Stimulated activated CD8-positive, alpha-beta memory T cell treated with anti-CD3 and anti-CD28 coated beads, Interleukin-15, amount 100 ng/mL, for 1 hour (primary cell): Measurements from ENCODE around the gene DAD1.
"Not testable (repeated sequence)": the region's sequence is repeated elsewhere in the genome, so short reads cannot be mapped to it uniquely, and the experiment has no call there.

Experiments
- DNase-seq: peaks from one replicate; pipeline ENCODE4 v3.0.0-alpha.2; 2020; ENCODE audit warnings: low read depth

Gene DAD1

GRCh38 chr14:22552001-22552826 is 36.8 kb downstream of the DAD1 start:
- no peak for DNase-seq

- DNase-seq = no peak
These were observed 37.4 kb downstream of the DAD1 start for GRCh38 chr14:22551605-22551997.

- no peak for DNase-seq
These were observed 38.9 kb downstream of the DAD1 start for GRCh38 chr14:22549981-22550673.

GRCh38 chr14:22549324-22549962 is 39.6 kb downstream of the DAD1 start:
- no peak for DNase-seq

- no peak for DNase-seq
These were observed 40.9 kb downstream of the DAD1 start for GRCh38 chr14:22547948-22548750.

- no peak for DNase-seq
These were observed 41.6 kb downstream of the DAD1 start for GRCh38 chr14:22547313-22547947.

GRCh38 chr14:22546722-22547071 is 42.3 kb downstream of the DAD1 start:
- DNase-seq = no peak

- no peak for DNase-seq
These were observed 42.9 kb downstream of the DAD1 start for GRCh38 chr14:22545842-22546721.

GRCh38 chr14:22544881-22545420 is 44.1 kb downstream of the DAD1 start:
- no peak for DNase-seq

- DNase-seq = no peak
These were observed 44.6 kb downstream of the DAD1 start for GRCh38 chr14:22544406-22544805.

GRCh38 chr14:22543570-22544357 is 45.3 kb downstream of the DAD1 start:
- not testable (repeated sequence) for DNase-seq

- DNase-seq = no peak
These were observed 46.7 kb downstream of the DAD1 start for GRCh38 chr14:22542360-22542759.

- no peak for DNase-seq
These were observed 47.3 kb downstream of the DAD1 start for GRCh38 chr14:22541721-22542120.

- no peak for DNase-seq
These were observed 48.1 kb downstream of the DAD1 start for GRCh38 chr14:22540811-22541360.

GRCh38 chr14:22540293-22540692 is 48.7 kb downstream of the DAD1 start:
- no peak for DNase-seq

GRCh38 chr14:22539831-22540230 is 49.2 kb downstream of the DAD1 start:
- DNase-seq = no peak

- no peak for DNase-seq
These were observed 50.3 kb downstream of the DAD1 start for GRCh38 chr14:22538671-22539228.

- DNase-seq = no peak
These were observed 51.4 kb downstream of the DAD1 start for GRCh38 chr14:22537436-22538310.
